Measurements from ENCODE around the gene PCDHA6.
"Not testable (repeated sequence)": the region's sequence is repeated elsewhere in the genome, so short reads cannot be mapped to it uniquely, and the experiment has no call there.

Gene PCDHA6

GRCh38 chr5:140822281-140822629, 5.5 kb upstream of the PCDHA6 start:
- DNase-seq (ENCODE audit: low spot score), result no peak

GRCh38 chr5:140822969-140823368, 4.8 kb upstream of the PCDHA6 start:
- not testable (repeated sequence) for DNase-seq (ENCODE audit: low spot score)

- no peak for DNase-seq (ENCODE audit: low spot score)
These were observed 4.3 kb upstream of the PCDHA6 start for GRCh38 chr5:140823475-140823874.

GRCh38 chr5:140828362-140828737, 590 bp downstream of the PCDHA6 start:
- DNase-seq (ENCODE audit: low spot score), result no peak

- DNase-seq (ENCODE audit: low spot score), result not testable (repeated sequence)
These were observed 2.0 kb downstream of the PCDHA6 start for GRCh38 chr5:140829511-140830501.

- no peak for DNase-seq (ENCODE audit: low spot score)
These were observed 6.2 kb downstream of the PCDHA6 start, which contains the start of gene PCDHA7 for GRCh38 chr5:140833993-140834392. TSS of gene PCDHA7 (plus strand) at chr5:140834269. CDS start at chr5:140834384, 115 bp downstream.

- DNase-seq (ENCODE audit: low spot score), result not testable (repeated sequence)
These were observed 6.8 kb downstream of the PCDHA6 start for GRCh38 chr5:140834439-140835008.

GRCh38 chr5:140835622-140836510, 8.1 kb downstream of the PCDHA6 start:
- no peak for DNase-seq (ENCODE audit: low spot score)

GRCh38 chr5:140840978-140841962, 13.5 kb downstream of the PCDHA6 start, which contains the start of gene PCDHA8:
TSS of gene PCDHA8 (plus strand) at chr5:140841187. CDS start at chr5:140841322, 135 bp downstream.
- no peak for DNase-seq (ENCODE audit: low spot score)

- no peak for DNase-seq (ENCODE audit: low spot score)
These were observed 15.3 kb downstream of the PCDHA6 start for GRCh38 chr5:140842798-140843733.

GRCh38 chr5:140848139-140849102, 20.7 kb downstream of the PCDHA6 start, which contains the start of gene PCDHA9:
TSS of gene PCDHA9 (plus strand) at chr5:140848382. CDS start at chr5:140848496, 114 bp downstream.
- DNase-seq (ENCODE audit: low spot score), result not testable (repeated sequence)

- not testable (repeated sequence) for DNase-seq (ENCODE audit: low spot score)
These were observed 22.3 kb downstream of the PCDHA6 start for GRCh38 chr5:140849831-140850634.

- DNase-seq (ENCODE audit: low spot score), result no peak
These were observed 28.3 kb downstream of the PCDHA6 start, which contains the start of gene PCDHA10 for GRCh38 chr5:140855772-140856674. TSS of gene PCDHA10 (plus strand) at chr5:140855897. CDS start at chr5:140856049, 152 bp downstream.

- DNase-seq (ENCODE audit: low spot score), result no peak
These were observed 29.6 kb downstream of the PCDHA6 start for GRCh38 chr5:140857177-140857986.

- DNase-seq (ENCODE audit: low spot score), result no peak
These were observed 30.2 kb downstream of the PCDHA6 start for GRCh38 chr5:140857987-140858240.
